Skeletal muscle tissue (tissue), 4 donors: ENCODE measurements around the gene NCK1. TPM values are rescaled to one million over a fixed set of nuclear protein-coding genes. Genes with fewer than 3 reads are reported as not detected.

Experiments
- H3K27ac ChIP-seq: one replicate; pipeline ENCODE4 v1.7.0; 2013; ENCODE audit warnings: mild to moderate bottlenecking, low read depth, low read length, inconsistent platforms
- H3K27me3 ChIP-seq, 3 donors: one replicate each; pipeline ENCODE4 v1.7.0; 2013; ENCODE audit warnings: low read length in 3 of 3; ENCODE audit not compliant: control insufficient read depth in 3 of 3, insufficient read depth in 3 of 3
- H3K36me3 ChIP-seq, 3 donors: one replicate each; pipeline ENCODE4 v1.7.0; 2013; ENCODE audit warnings: low read length in 3 of 3; ENCODE audit not compliant: control insufficient read depth in 3 of 3, insufficient read depth in 3 of 3
- H3K4me1 ChIP-seq, 3 donors: one replicate each; pipeline ENCODE4 v1.7.0; 2013; ENCODE audit warnings: low read length in 3 of 3, mild to moderate bottlenecking in 3 of 3; ENCODE audit not compliant: control insufficient read depth in 3 of 3, insufficient read depth in 3 of 3
- H3K4me3 ChIP-seq, 3 donors: one replicate each; pipeline ENCODE4 v1.7.0; 2013; ENCODE audit warnings: low read length in 3 of 3
- H3K9ac ChIP-seq, 3 donors: one replicate each; pipeline ENCODE4 v1.7.0; 2013; ENCODE audit warnings: low read length in 3 of 3, mild to moderate bottlenecking in 3 of 3, moderate library complexity in 2 of 3, low read depth in 1 of 3
- H3K9me3 ChIP-seq, 3 donors: one replicate each; pipeline ENCODE4 v1.7.0; 2013; ENCODE audit warnings: low read length in 3 of 3; ENCODE audit not compliant: control insufficient read depth in 3 of 3
- total RNA-seq: library from RNA; depleted of rRNA; stranded (reverse); fragments of >200 nt; gene quantifications from one replicate; pipeline ENCODE4 v1.2.3, GENCODE V29; 2014
- donor health status: Osteomylitis.

NCK1 gene
- total RNA-seq, 1 donor from 2014 or later = 36.5 TPM

GRCh38 chr3:136903899-136904298 lies 41.9 kb downstream of the NCK1 start:
- H3K4me1 ChIP-seq = peaks cover 5 to 13% (median 12%) of the 10 kb centered on the region in 3 donors
- H3K9ac ChIP-seq = no peak overlapping the region
- H3K9me3 ChIP-seq = no peaks in the 10 kb centered on the region

DNA sequence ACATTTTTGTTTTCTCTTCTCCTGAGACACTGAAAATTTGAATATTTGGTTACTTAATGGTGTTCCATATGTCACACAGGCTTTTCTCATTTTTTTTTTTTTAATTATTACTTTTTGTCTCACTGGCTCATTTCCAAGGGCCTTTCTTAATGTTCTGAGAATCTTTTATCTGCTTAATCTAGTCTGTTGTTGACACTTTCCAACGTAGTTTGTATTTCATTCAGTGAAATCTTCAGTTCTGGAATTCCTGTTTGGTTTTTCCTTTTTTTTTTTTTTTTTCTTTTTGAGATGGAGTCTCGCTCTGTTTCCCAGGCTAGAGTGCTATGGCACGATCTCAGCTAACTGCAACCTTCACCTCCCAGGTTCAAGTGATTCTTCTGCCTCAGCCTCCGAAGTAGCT lies 42.7 kb downstream of the NCK1 start:
- peaks cover 5 to 12% (median 10%) of the 10 kb centered on the region in 3 donors for H3K4me1 ChIP-seq
- H3K36me3 ChIP-seq = peaks cover 0 to 3% (median 0%) of the 10 kb centered on the region in 3 donors
- H3K27me3 ChIP-seq = no peaks in the 10 kb centered on the region
- no peak overlapping the region for H3K9ac ChIP-seq
- H3K27ac ChIP-seq = no peak overlapping the region
- no peak overlapping the region for H3K4me3 ChIP-seq
- H3K9me3 ChIP-seq = no peaks in the 10 kb centered on the region

More at GRCh38 chr3:136903899-136904298, 41.9 kb downstream of the NCK1 start:
- no peak overlapping the region for H3K4me3 ChIP-seq
- H3K36me3 ChIP-seq = peaks cover 0 to 3% (median 0%) of the 10 kb centered on the region in 3 donors
- H3K27ac ChIP-seq = no peak overlapping the region
- H3K27me3 ChIP-seq = no peaks in the 10 kb centered on the region

- Histone ChIP-seq H3K9ac (no peak overlapping the region), H3K4me1 (peaks cover 5 to 12% (median 10%) of the 10 kb centered on the region in 3 donors), H3K27me3 (no peaks in the 10 kb centered on the region), H3K9me3 (no peaks in the 10 kb centered on the region), H3K27ac (no peak overlapping the region), H3K4me3 (no peak overlapping the region), H3K36me3 (no peaks in the 10 kb centered on the region)
Measured at GRCh38 chr3:136905549-136905948, 43.5 kb downstream of the NCK1 start.

DNA sequence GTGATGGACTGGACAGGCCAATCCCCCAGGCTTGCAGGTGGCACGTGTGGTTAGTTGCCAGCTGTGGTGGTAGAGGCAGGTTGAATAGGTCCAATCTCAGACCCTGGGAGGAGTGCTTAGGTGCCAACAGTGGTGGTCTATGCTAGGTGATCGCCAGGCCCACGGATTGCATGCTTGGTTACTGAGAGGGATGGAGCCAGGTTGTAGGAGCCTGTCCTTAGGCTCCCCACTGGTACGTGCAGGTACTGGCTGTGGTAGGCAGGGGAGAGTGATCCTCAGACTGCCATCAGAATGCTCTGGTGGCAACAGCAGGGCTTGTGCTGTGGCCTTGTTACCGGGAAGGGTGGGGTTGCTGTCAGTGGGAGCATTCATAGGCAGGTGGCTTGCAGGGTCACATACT lies 44.7 kb downstream of the NCK1 start:
- H3K4me1 ChIP-seq = peaks cover 5 to 12% (median 10%) of the 10 kb centered on the region in 3 donors
- H3K9me3 ChIP-seq = no peaks in the 10 kb centered on the region
- H3K36me3 ChIP-seq = no peaks in the 10 kb centered on the region
- no peak overlapping the region for H3K9ac ChIP-seq
- no peaks in the 10 kb centered on the region for H3K27me3 ChIP-seq
- H3K27ac ChIP-seq = no peak overlapping the region
- H3K4me3 ChIP-seq = no peak overlapping the region

DNA sequence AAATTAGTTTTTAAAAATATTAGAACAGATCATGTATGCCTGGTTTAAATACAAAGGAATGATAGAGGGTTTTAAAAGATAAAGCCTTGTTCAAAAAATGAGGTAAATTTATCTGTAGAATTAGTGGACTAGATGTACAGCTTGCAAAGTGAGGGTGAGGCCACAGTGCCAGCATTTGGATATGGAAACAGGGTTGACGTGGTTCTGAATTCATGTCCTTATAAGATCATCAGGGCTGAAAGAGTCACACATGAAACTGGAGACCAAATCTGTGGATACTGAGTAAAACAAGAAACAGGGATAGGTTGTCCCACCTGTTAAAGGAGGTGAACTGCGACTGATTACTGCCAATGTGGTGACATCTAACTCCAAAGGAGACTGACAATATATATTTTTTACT lies 46.3 kb downstream of the NCK1 start:
- Histone ChIP-seq H3K4me1 (peaks cover 5 to 12% (median 10%) of the 10 kb centered on the region in 3 donors), H3K36me3 (no peaks in the 10 kb centered on the region), H3K4me3 (no peak overlapping the region), H3K9ac (no peak overlapping the region), H3K27ac (no peak overlapping the region), H3K27me3 (no peaks in the 10 kb centered on the region), H3K9me3 (no peaks in the 10 kb centered on the region)

- Histone ChIP-seq H3K4me1 (peaks cover 5 to 12% (median 10%) of the 10 kb centered on the region in 3 donors), H3K27ac (no peak overlapping the region), H3K9me3 (no peaks in the 10 kb centered on the region)
Measured at GRCh38 chr3:136909187-136909586, 47.2 kb downstream of the NCK1 start.

GRCh38 chr3:136910697-136911096 lies 48.7 kb downstream of the NCK1 start:
- Histone ChIP-seq H3K36me3 (no peaks in the 10 kb centered on the region), H3K4me3 (no peak overlapping the region), H3K27me3 (no peaks in the 10 kb centered on the region), H3K27ac (no peak overlapping the region), H3K4me1 (peaks cover 5 to 12% (median 10%) of the 10 kb centered on the region in 3 donors), H3K9me3 (no peaks in the 10 kb centered on the region), H3K9ac (no peak overlapping the region)

More at GRCh38 chr3:136909187-136909586, 47.2 kb downstream of the NCK1 start:
- no peak overlapping the region for H3K9ac ChIP-seq
- no peaks in the 10 kb centered on the region for H3K36me3 ChIP-seq
- H3K4me3 ChIP-seq = no peak overlapping the region
- H3K27me3 ChIP-seq = no peaks in the 10 kb centered on the region

GRCh38 chr3:136913168-136913567 lies 51.2 kb downstream of the NCK1 start:
- H3K9me3 ChIP-seq = no peaks in the 10 kb centered on the region
- H3K27ac ChIP-seq = no peak overlapping the region
- no peak overlapping the region for H3K9ac ChIP-seq
- no peaks in the 10 kb centered on the region for H3K27me3 ChIP-seq
- H3K4me3 ChIP-seq = no peak overlapping the region
- H3K36me3 ChIP-seq = no peaks in the 10 kb centered on the region
- H3K4me1 ChIP-seq = peaks cover 0 to 6% (median 3%) of the 10 kb centered on the region in 3 donors

- Histone ChIP-seq H3K36me3 (no peaks in the 10 kb centered on the region), H3K4me3 (no peak overlapping the region), H3K27me3 (no peaks in the 10 kb centered on the region), H3K4me1 (peaks cover 3 to 12% (median 8%) of the 10 kb centered on the region in 3 donors), H3K27ac (no peak overlapping the region), H3K9me3 (no peaks in the 10 kb centered on the region), H3K9ac (no peak overlapping the region)
Measured at GRCh38 chr3:136914739-136915138, 52.7 kb downstream of the NCK1 start.

GRCh38 chr3:136916223-136916622 lies 54.2 kb downstream of the NCK1 start:
- no peaks in the 10 kb centered on the region for H3K36me3 ChIP-seq
- H3K27ac ChIP-seq = no peak overlapping the region
- no peak overlapping the region for H3K4me3 ChIP-seq
- H3K9ac ChIP-seq = no peak overlapping the region
- no peaks in the 10 kb centered on the region for H3K9me3 ChIP-seq
- H3K4me1 ChIP-seq = peaks cover 3 to 12% (median 8%) of the 10 kb centered on the region in 3 donors
- no peaks in the 10 kb centered on the region for H3K27me3 ChIP-seq
